GM12878 (cell line): ENCODE results near the gene NEURL4. TPM values are rescaled to one million over a fixed set of nuclear protein-coding genes. Genes with fewer than 3 reads are reported as not detected.

ENCODE experiments used
- CHD2 ChIP-seq: IDR thresholded peaks from 2 replicates; pipeline ENCODE4 v1.6.1; 2011; ENCODE audit warnings: low read depth, low read length, improper control_type of control experiment, borderline replicate concordance
- EGR1 ChIP-seq, 2 experiments: IDR thresholded peaks; 1 replicate in 1 of 2; 2 replicates in 1 of 2; pipeline ENCODE4 v1.6.1; 2011 to 2012; ENCODE audit warnings: low read depth in 2 of 2, low read length in 2 of 2, borderline replicate concordance in 1 of 2, mild to moderate bottlenecking in 1 of 2, moderate library complexity in 1 of 2
- GATAD2B ChIP-seq: fragments of 450-650 bp; conservative IDR thresholded peaks from 2 replicates; pipeline ENCODE4 v1.6.1; 2017; ENCODE audit warnings: low read depth, mild to moderate bottlenecking, moderate library complexity
- IKZF1 ChIP-seq: fragments of 450-650 bp; conservative IDR thresholded peaks from 2 replicates; pipeline ENCODE4 v1.6.1; 2017; ENCODE audit warnings: antibody characterized with exemption, mild to moderate bottlenecking
- KLF5 ChIP-seq: fragments of 450-650 bp; IDR thresholded peaks from 2 replicates; pipeline ENCODE4 v1.6.1; 2014; ENCODE audit warnings: mild to moderate bottlenecking; ENCODE audit not compliant: partially characterized antibody
- MEF2B ChIP-seq: fragments of 450-650 bp; IDR thresholded peaks from 2 replicates; pipeline ENCODE4 v1.6.1; 2018; ENCODE audit warnings: mild to moderate bottlenecking, moderate library complexity; ENCODE audit not compliant: partially characterized antibody, poor library complexity, severe bottlenecking
- MXI1 ChIP-seq: fragments of 150-350 bp; IDR thresholded peaks from 2 replicates; pipeline ENCODE4 v1.6.1; 2011; ENCODE audit warnings: low read depth, mild to moderate bottlenecking, inconsistent platforms, low read length, improper control_type of control experiment
- NFYA ChIP-seq: IDR thresholded peaks from 2 replicates; pipeline ENCODE4 v1.6.1; 2011; ENCODE audit warnings: low read depth, mild to moderate bottlenecking, low read length, improper control_type of control experiment, borderline replicate concordance
- NR2C1 ChIP-seq: fragments of 450-650 bp; IDR thresholded peaks from 2 replicates; pipeline ENCODE4 v1.6.1; 2017; ENCODE audit warnings: antibody characterized with exemption, mild to moderate bottlenecking, moderate library complexity
- NR2F1 ChIP-seq: fragments of 450-650 bp; conservative IDR thresholded peaks from 2 replicates; pipeline ENCODE4 v1.6.1; 2017; ENCODE audit warnings: mild to moderate bottlenecking
- PML ChIP-seq: IDR thresholded peaks from 2 replicates; pipeline ENCODE4 v1.6.1; 2012; ENCODE audit warnings: low read length, inconsistent platforms
- POLR2AphosphoS2 ChIP-seq: IDR thresholded peaks from 2 replicates; pipeline ENCODE4 v1.6.1; 2011; ENCODE audit warnings: low read depth, mild to moderate bottlenecking, low read length, improper control_type of control experiment, moderate library complexity
- POU2F2 ChIP-seq: IDR thresholded peaks from 3 replicates; pipeline ENCODE4 v1.6.1; 2011; ENCODE audit warnings: low read depth, mild to moderate bottlenecking, low read length, borderline replicate concordance
- RAD21 ChIP-seq: IDR thresholded peaks from 2 replicates; pipeline ENCODE4 v1.6.1; 2011; ENCODE audit warnings: mild to moderate bottlenecking, low read depth, low read length, moderate library complexity; ENCODE audit not compliant: insufficient read depth
- RB1 ChIP-seq: fragments of 450-650 bp; formaldehyde crosslinking; IDR thresholded peaks from 2 replicates; pipeline ENCODE4 v1.6.1; 2017; ENCODE audit warnings: mild to moderate bottlenecking, borderline replicate concordance
- RELA ChIP-seq: fragments of 450-650 bp; IDR thresholded peaks from 2 replicates; pipeline ENCODE4 v1.8.0; 2014; ENCODE audit warnings: borderline replicate concordance; ENCODE audit not compliant: partially characterized antibody
- WRNIP1 ChIP-seq: IDR thresholded peaks from 2 replicates; pipeline ENCODE4 v1.6.1; 2011; ENCODE audit warnings: low read depth, low read length, improper control_type of control experiment, borderline replicate concordance
- polyA plus RNA-seq, 11 experiments: library from polyadenylated mRNA; depleted of rRNA in 4 of 11; unstranded in 6 of 11; stranded (reverse) in 5 of 11; fragments of >200 nt; fragmentation: Nextera tagmentation in 4 of 11; fragmentation: Illumina TruSeq in 1 of 11; extraction: Ambion mirVana in 4 of 11; extraction: Trizol in 1 of 11; gene quantifications; 1 replicate in 1 of 11; 2 replicates in 10 of 11; pipeline versions ENCODE4 v1.2.1 to v1.2.3, GENCODE V29; 2011 to 2016; ENCODE audit warnings: inconsistent platforms in 2 of 11, missing spikeins in 2 of 11, low read depth in 1 of 11
- total RNA-seq, 4 experiments: library from RNA; depleted of rRNA in 3 of 4; stranded (reverse); fragments of >200 nt in 3 of 4; fragmentation: Illumina TruSeq in 1 of 4; extraction: Trizol in 1 of 4; gene quantifications; 2 replicates each; pipeline versions ENCODE4 v1.2.1 to v1.2.3, GENCODE V29; 2013 to 2021
- TF ChIP-seq, protein P1 (sequence below): fragments of 450-650 bp; IDR thresholded peaks from 2 replicates; pipeline ENCODE4 v1.6.1; 2017; ENCODE audit warnings: mild to moderate bottlenecking, moderate library complexity
- TF ChIP-seq, protein P2 (sequence below): fragments of 450-650 bp; conservative IDR thresholded peaks from 2 replicates; pipeline ENCODE4 v1.6.1; 2017; ENCODE audit warnings: mild to moderate bottlenecking, moderate library complexity
- TF ChIP-seq, protein P3 (sequence below), 3 experiments: IDR thresholded peaks in 2 of 3; conservative IDR thresholded peaks in 1 of 3; 2 replicates each; pipeline ENCODE4 v1.5.1; 2011; ENCODE audit warnings: low read depth in 3 of 3, low read length in 3 of 3, mild to moderate bottlenecking in 3 of 3, control low read depth in 2 of 3, moderate library complexity in 2 of 3, inconsistent platforms in 1 of 3, mixed read lengths in 1 of 3; ENCODE audit not compliant: control insufficient read depth in 2 of 3, insufficient read depth in 1 of 3; ENCODE audit errors: extremely low read depth in 1 of 3

Gene NEURL4
- total and polyA plus RNA-seq, 10 of the 15 experiments (the other 5 are each of a cell fraction or from before 2014, with no cell fraction given) = 0.03 to 41.9 (median 10.0) TPM

DNA sequence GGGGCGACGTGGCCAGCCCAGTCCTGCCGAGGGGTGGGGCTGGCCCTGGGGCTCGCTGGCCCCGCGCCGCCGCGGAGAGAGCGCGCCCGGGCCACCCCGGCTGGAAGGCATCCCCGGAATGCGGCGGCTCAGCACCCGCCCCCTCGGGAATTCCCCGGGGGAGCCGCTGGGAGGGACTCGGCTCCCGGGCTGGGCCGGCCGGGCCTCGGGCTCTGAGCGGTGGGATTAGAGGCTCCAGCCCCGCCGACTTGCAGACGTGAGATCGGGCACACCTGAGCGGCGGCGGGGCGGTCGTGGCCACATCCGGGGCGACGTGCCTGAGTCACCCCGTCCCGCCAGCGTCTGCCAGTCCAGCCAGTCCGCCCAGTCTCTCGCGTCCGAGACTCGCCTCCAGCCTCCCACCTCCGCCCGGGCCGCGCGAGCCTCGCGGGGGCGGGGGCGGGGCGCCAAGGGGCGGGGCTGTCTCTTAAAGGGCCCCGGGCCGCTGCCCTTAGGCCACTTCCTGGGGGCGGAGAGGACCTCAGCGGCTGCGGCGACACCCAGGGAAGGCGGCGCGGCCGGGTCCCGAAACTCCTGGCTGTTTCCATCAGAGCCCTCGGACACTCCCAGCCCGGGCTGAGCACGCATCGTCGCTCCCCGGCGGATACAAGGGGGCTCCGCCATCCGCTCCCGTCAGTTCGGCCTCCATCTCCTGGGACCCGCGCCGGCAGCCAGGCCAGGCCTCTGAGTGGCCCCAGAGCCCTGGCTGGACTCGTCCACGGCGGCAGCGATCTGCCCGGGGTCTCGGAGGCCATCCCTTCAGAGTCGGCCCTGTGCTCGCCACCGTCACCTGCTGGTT is 22.7 kb upstream of the NEURL4 start, which contains the start of gene KCTD11 (continued):
- TF ChIP-seq, protein P1, sequence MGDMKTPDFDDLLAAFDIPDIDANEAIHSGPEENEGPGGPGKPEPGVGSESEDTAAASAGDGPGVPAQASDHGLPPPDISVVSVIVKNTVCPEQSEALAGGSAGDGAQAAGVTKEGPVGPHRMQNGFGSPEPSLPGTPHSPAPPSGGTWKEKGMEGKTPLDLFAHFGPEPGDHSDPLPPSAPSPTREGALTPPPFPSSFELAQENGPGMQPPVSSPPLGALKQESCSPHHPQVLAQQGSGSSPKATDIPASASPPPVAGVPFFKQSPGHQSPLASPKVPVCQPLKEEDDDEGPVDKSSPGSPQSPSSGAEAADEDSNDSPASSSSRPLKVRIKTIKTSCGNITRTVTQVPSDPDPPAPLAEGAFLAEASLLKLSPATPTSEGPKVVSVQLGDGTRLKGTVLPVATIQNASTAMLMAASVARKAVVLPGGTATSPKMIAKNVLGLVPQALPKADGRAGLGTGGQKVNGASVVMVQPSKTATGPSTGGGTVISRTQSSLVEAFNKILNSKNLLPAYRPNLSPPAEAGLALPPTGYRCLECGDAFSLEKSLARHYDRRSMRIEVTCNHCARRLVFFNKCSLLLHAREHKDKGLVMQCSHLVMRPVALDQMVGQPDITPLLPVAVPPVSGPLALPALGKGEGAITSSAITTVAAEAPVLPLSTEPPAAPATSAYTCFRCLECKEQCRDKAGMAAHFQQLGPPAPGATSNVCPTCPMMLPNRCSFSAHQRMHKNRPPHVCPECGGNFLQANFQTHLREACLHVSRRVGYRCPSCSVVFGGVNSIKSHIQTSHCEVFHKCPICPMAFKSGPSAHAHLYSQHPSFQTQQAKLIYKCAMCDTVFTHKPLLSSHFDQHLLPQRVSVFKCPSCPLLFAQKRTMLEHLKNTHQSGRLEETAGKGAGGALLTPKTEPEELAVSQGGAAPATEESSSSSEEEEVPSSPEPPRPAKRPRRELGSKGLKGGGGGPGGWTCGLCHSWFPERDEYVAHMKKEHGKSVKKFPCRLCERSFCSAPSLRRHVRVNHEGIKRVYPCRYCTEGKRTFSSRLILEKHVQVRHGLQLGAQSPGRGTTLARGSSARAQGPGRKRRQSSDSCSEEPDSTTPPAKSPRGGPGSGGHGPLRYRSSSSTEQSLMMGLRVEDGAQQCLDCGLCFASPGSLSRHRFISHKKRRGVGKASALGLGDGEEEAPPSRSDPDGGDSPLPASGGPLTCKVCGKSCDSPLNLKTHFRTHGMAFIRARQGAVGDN = peak; percentile 57; the same call in 1 of the 2 replicates
- no peak for TF ChIP-seq KLF5
- TF ChIP-seq NR2C1 = 0 out of 2 replicates have a peak, but pooled peaks have one; percentile 11
- peak; percentile 60; the same call in 1 of the 2 replicates for TF ChIP-seq NR2F1
- peak; percentile 88 for TF ChIP-seq POLR2AphosphoS2
- TF ChIP-seq MEF2B = peak; percentile 10
- peak in 1 of 2 experiments; percentile 97; a peak in 2 of 3 replicates for TF ChIP-seq EGR1 (IDR thresholded peaks at IDR 0.05; ENCODE audit: borderline replicate concordance in 1 of 2, low read depth in 2 of 2, low read length in 2 of 2)
- no peak for TF ChIP-seq NFYA
- TF ChIP-seq IKZF1 = peak; percentile 90
- TF ChIP-seq, protein P2, sequence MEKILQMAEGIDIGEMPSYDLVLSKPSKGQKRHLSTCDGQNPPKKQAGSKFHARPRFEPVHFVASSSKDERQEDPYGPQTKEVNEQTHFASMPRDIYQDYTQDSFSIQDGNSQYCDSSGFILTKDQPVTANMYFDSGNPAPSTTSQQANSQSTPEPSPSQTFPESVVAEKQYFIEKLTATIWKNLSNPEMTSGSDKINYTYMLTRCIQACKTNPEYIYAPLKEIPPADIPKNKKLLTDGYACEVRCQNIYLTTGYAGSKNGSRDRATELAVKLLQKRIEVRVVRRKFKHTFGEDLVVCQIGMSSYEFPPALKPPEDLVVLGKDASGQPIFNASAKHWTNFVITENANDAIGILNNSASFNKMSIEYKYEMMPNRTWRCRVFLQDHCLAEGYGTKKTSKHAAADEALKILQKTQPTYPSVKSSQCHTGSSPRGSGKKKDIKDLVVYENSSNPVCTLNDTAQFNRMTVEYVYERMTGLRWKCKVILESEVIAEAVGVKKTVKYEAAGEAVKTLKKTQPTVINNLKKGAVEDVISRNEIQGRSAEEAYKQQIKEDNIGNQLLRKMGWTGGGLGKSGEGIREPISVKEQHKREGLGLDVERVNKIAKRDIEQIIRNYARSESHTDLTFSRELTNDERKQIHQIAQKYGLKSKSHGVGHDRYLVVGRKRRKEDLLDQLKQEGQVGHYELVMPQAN = peak; percentile 80
- 0 out of 2 replicates have a peak, but pooled peaks have one; percentile 27 for TF ChIP-seq RAD21
- TF ChIP-seq WRNIP1 = no peak
- peak; percentile 94 for TF ChIP-seq GATAD2B
- TF ChIP-seq RB1 = 0 out of 2 replicates have a peak, but pooled peaks have one; percentile 38
- peak; percentile 18 for TF ChIP-seq RELA
- peak; percentile 85 for TF ChIP-seq CHD2
- 0 out of 2 replicates have a peak, but pooled peaks have one; percentile 31 for TF ChIP-seq MXI1
- TF ChIP-seq PML = peak; percentile 16; the same call in 1 of the 2 replicates
- TF ChIP-seq, protein P3, sequence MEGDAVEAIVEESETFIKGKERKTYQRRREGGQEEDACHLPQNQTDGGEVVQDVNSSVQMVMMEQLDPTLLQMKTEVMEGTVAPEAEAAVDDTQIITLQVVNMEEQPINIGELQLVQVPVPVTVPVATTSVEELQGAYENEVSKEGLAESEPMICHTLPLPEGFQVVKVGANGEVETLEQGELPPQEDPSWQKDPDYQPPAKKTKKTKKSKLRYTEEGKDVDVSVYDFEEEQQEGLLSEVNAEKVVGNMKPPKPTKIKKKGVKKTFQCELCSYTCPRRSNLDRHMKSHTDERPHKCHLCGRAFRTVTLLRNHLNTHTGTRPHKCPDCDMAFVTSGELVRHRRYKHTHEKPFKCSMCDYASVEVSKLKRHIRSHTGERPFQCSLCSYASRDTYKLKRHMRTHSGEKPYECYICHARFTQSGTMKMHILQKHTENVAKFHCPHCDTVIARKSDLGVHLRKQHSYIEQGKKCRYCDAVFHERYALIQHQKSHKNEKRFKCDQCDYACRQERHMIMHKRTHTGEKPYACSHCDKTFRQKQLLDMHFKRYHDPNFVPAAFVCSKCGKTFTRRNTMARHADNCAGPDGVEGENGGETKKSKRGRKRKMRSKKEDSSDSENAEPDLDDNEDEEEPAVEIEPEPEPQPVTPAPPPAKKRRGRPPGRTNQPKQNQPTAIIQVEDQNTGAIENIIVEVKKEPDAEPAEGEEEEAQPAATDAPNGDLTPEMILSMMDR (IDR thresholded peaks at IDR 0.05 in 2 of 3, conservative IDR thresholded peaks at IDR 0.05 in 1 of 3; ENCODE audit: control insufficient read depth in 2 of 3, extremely low read depth in 1 of 3, insufficient read depth in 1 of 3, low read depth in 3 of 3, low read length in 3 of 3) = peak in 2 of 3 experiments; percentile 55 to 59; a peak in 3 of 6 replicates
- TF ChIP-seq POU2F2 = no peak; the same call in 2 of the 3 replicates
